LNCAP (cell line): Measurements from ENCODE around the gene SYT6.

Source experiments
- CTCF ChIP-seq: fragments of 450-650 bp; IDR thresholded peaks from 2 replicates; pipeline ENCODE4 v1.5.1; 2017; ENCODE audit warnings: mild to moderate bottlenecking

Gene SYT6

DNA sequence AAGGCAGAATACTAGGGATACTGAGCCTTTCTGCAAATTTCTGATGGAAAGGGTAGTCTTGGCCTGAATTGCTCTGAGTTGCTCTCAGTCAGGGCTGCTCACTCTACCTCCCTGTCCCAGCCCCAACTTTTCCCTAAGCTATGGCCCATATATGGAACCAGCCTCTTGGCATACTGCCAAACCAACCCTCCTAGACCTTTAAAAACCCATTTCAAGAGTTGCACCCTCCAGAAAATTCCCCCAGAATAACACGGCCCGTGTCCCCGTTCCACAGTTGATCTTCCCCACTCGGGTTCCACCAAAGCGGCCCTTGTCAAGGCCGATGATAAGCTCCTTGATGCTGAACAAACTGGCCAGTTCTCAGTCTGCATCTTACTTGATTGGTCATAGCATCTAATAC, 25.4 kb downstream of the SYT6 start:
- no peak for TF ChIP-seq CTCF

- no peak for TF ChIP-seq CTCF
Observed at GRCh38 chr1:114126261-114127095, 27.2 kb downstream of the SYT6 start.

- no peak for TF ChIP-seq CTCF
Observed at GRCh38 chr1:114124644-114125043, 29.0 kb downstream of the SYT6 start.

DNA sequence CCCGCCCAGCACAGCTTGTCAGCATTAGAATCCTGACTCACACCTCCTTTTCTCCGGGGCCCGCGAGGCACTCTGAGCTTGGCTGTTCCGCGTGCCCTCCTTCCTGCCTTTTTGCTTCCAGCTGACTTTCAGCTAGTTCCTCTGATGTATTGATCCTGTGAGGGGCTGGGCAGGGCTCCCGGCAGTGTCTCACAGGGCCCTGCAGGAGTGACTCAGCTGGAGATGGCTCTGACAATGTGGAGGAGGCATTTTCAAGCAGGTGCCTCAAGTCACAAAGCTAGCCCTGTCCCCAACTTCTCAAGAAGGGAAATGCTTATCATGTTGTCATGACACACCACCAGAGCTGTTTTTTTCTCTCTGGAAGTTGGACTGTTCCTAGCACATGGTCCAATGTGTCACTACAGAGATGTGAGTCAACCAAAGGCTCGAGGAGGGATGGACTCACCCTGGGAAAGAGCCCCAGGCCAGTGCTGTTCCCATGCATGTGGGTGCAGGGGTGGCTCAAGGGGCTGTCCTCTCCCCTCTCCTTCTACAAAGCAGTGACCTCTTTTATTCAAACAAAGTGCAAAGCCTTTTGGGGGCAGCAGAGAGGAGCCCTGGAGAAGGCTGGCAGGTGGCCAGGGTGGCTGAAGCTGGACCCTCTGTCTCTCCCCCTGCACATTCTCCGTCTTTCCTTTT, 30.6 kb downstream of the SYT6 start:
- TF ChIP-seq CTCF, result no peak

GRCh38 chr1:114118351-114118990, 35.2 kb downstream of the SYT6 start:
- no peak for TF ChIP-seq CTCF

DNA sequence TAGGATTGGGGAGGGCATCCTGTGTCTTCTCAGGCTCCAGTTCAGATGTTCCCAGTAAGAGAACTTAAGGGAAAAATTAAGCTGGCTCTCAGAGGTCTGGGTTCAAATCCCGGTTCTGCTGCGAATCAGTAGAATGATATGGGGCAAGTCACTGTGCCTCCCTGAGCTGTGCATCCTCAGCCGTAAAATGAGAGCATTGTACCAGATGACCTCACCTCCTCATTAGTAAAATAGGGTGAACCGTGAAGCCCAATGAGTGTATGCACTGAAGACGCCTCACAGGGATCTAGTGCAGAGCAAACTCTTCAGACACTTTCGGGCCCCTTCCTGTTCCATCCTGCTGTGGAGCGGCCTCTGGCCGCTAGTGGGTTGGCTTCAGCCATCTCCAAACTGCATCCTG, 36.0 kb downstream of the SYT6 start:
- TF ChIP-seq CTCF, result no peak

DNA sequence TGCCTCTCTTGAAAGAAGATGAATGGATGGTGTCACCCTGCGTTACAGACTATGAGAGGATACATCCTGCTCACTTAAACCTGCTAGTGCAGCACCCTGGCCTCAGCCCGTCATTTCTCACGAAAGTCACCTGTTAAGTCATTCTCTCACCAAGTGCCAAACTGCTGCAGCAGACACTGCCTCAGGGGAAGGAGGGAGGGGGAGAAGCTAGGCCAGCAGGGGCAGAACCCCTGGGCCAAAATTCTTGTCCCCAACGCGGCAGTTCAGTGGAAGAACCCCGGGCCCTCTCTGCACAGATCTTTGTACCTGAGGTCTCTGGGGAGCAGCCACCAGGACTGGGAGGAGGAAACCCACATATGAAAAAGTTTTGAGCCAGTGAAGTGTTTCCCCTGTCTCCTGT, 37.6 kb downstream of the SYT6 start:
- no peak for TF ChIP-seq CTCF
